H1 (cell line): ENCODE data around the gene DEFB114. TPM values are rescaled to one million over a fixed set of nuclear protein-coding genes. Genes with fewer than 3 reads are reported as not detected.

Source experiments
- CTCF ChIA-PET: fragments of 300-600 bp; sonication (Branson Sonifier 250); formaldehyde crosslinking; loops from one replicate; lab custom pipeline; 2021; ENCODE audit not compliant: partially characterized antibody; lab: Charles Lee
- POLR2A ChIA-PET: fragments of 300-600 bp; sonication (Branson Sonifier 250); formaldehyde crosslinking; loops from one replicate; lab custom pipeline; 2021; ENCODE audit warnings: inconsistent platforms; ENCODE audit not compliant: partially characterized antibody; lab: Charles Lee
- DNase-seq, 2 experiments: peaks; one replicate each; pipeline versions ENCODE4 v3.0.0 to v3.0.0-alpha.2; 2010 to 2022; ENCODE audit warnings: low spot score in 2 of 2, low read depth in 1 of 2, mixed read lengths in 1 of 2
- FAIRE-seq: peaks from 2 replicates; lab custom pipeline; 2011; peaks lifted over from hg19 to GRCh38; lab: Jason Lieb, UNC
- H2AFZ ChIP-seq: 2 replicates; pipeline ENCODE4 v1.8.1; 2012; ENCODE audit warnings: low read length, inconsistent platforms
- H2AK5ac ChIP-seq: 2 replicates; pipeline ENCODE4 v1.6.1; 2013; ENCODE audit warnings: low read depth, low read length
- H2BK120ac ChIP-seq: replicated peaks from 2 replicates; pipeline ENCODE3; 2013; ENCODE audit warnings: low read depth, low read length, inconsistent platforms
- H2BK12ac ChIP-seq: 2 replicates; pipeline ENCODE4 v1.6.1; 2013; ENCODE audit warnings: low read depth, low read length
- H2BK15ac ChIP-seq: 2 replicates; pipeline ENCODE4 v1.6.1; 2013; ENCODE audit warnings: low read length
- H2BK20ac ChIP-seq: 2 replicates; pipeline ENCODE4 v1.6.1; 2013; ENCODE audit warnings: low read length
- H2BK5ac ChIP-seq: 2 replicates; pipeline ENCODE4 v1.6.1; 2013; ENCODE audit warnings: low read depth, low read length
- H3K14ac ChIP-seq: 2 replicates; pipeline ENCODE4 v1.6.1; 2013; ENCODE audit warnings: inconsistent platforms; ENCODE audit not compliant: insufficient read length
- H3K18ac ChIP-seq: 2 replicates; pipeline ENCODE4 v1.6.1; 2013; ENCODE audit warnings: low read length; ENCODE audit errors: extremely low read depth
- H3K23ac ChIP-seq: 2 replicates; pipeline ENCODE4 v1.6.1; 2013; ENCODE audit warnings: inconsistent platforms; ENCODE audit not compliant: insufficient read length
- H3K23me2 ChIP-seq: 2 replicates; pipeline ENCODE4 v1.6.1; 2013; ENCODE audit warnings: low read depth, low read length
- H3K27ac ChIP-seq: 2 replicates; pipeline ENCODE4 v1.6.1; 2011; ENCODE audit warnings: low read depth, low read length, inconsistent platforms
- H3K27me3 ChIP-seq, 4 experiments: replicated peaks in 1 of 4; 1 replicate in 1 of 4; 2 replicates in 3 of 4; pipeline versions ENCODE4 v1.6.1 to v1.8.1; 2011 to 2013; ENCODE audit warnings: low read length in 3 of 4, mild to moderate bottlenecking in 3 of 4, inconsistent platforms in 2 of 4, mixed read lengths in 2 of 4, moderate library complexity in 1 of 4; ENCODE audit not compliant: control insufficient read depth in 3 of 4, insufficient read depth in 3 of 4; ENCODE audit errors: extremely low read depth in 1 of 4
- H3K36me3 ChIP-seq, 4 experiments: 2 replicates each; pipeline versions ENCODE4 v1.6.1 to v1.8.1; 2011 to 2013; ENCODE audit warnings: mild to moderate bottlenecking in 4 of 4, low read length in 3 of 4, moderate library complexity in 2 of 4, control low read depth in 1 of 4, inconsistent platforms in 1 of 4; ENCODE audit not compliant: insufficient read depth in 4 of 4, control insufficient read depth in 2 of 4
- H3K4ac ChIP-seq: replicated peaks from 2 replicates; pipeline ENCODE3; 2013; ENCODE audit warnings: low read length, low read depth, mixed read lengths, inconsistent platforms; ENCODE audit not compliant: insufficient read length
- H3K4me1 ChIP-seq, 4 experiments: replicated peaks in 1 of 4; 1 replicate in 1 of 4; 2 replicates in 3 of 4; pipeline versions ENCODE4 v1.6.1 to v1.8.1; 2011 to 2013; ENCODE audit warnings: low read length in 3 of 4, inconsistent platforms in 2 of 4, mixed read lengths in 1 of 4; ENCODE audit not compliant: insufficient read depth in 4 of 4, control insufficient read depth in 3 of 4
- H3K4me2 ChIP-seq, 2 experiments: 2 replicates each; pipeline versions ENCODE4 v1.6.1 to v1.8.1; 2011 to 2013; ENCODE audit warnings: low read depth in 2 of 2, low read length in 2 of 2, control low read depth in 1 of 2, inconsistent platforms in 1 of 2, mild to moderate bottlenecking in 1 of 2; ENCODE audit not compliant: insufficient read depth in 1 of 2
- H3K4me3 ChIP-seq, 4 experiments: fragments of 200-600, 300-600 bp in 1 of 4; sonication (generic), shearing (Covaris generic), sonication (Bioruptor Twin) in 1 of 4; 2 replicates each; pipeline versions ENCODE4 v1.5.1 to v1.8.1; 2011 to 2016; ENCODE audit warnings: low read length in 4 of 4, low read depth in 3 of 4, control low read depth in 2 of 4, inconsistent platforms in 2 of 4, mild to moderate bottlenecking in 2 of 4, mixed read lengths in 1 of 4, moderate library complexity in 1 of 4; ENCODE audit not compliant: insufficient read depth in 2 of 4; ENCODE audit errors: extremely low read depth in 1 of 4
- H3K56ac ChIP-seq: replicated peaks from 2 replicates; pipeline ENCODE3; 2013; ENCODE audit warnings: low read depth, mild to moderate bottlenecking, mixed read lengths, low read length, inconsistent platforms; ENCODE audit not compliant: insufficient read length
- H3K79me1 ChIP-seq: 2 replicates; pipeline ENCODE4 v1.6.1; 2013; ENCODE audit warnings: low read depth, low read length, control low read depth
- H3K79me2 ChIP-seq, 2 experiments: 2 replicates each; pipeline versions ENCODE4 v1.6.1 to v1.8.1; 2012 to 2013; ENCODE audit warnings: low read length in 2 of 2, mild to moderate bottlenecking in 2 of 2, inconsistent platforms in 1 of 2; ENCODE audit not compliant: insufficient read depth in 2 of 2, control insufficient read depth in 1 of 2
- H3K9ac ChIP-seq, 4 experiments: replicated peaks in 1 of 4; 1 replicate in 1 of 4; 2 replicates in 3 of 4; pipeline versions ENCODE4 v1.6.1 to v1.8.1; 2011 to 2013; ENCODE audit warnings: low read depth in 3 of 4, low read length in 3 of 4, control low read depth in 2 of 4, mild to moderate bottlenecking in 2 of 4, moderate library complexity in 2 of 4, inconsistent platforms in 1 of 4; ENCODE audit errors: extremely low read depth in 1 of 4
- H3K9me3 ChIP-seq, 2 experiments: 2 replicates each; pipeline versions ENCODE4 v1.6.1 to v1.8.1; 2012 to 2013; ENCODE audit warnings: mild to moderate bottlenecking in 2 of 2, moderate library complexity in 2 of 2, control low read depth in 1 of 2, inconsistent platforms in 1 of 2, low read depth in 1 of 2, low read length in 1 of 2, mixed read lengths in 1 of 2; ENCODE audit not compliant: insufficient read depth in 2 of 2
- H4K20me1 ChIP-seq, 2 experiments: replicated peaks in 1 of 2; 2 replicates each; pipeline versions ENCODE3 to v1.8.1; 2011 to 2013; ENCODE audit warnings: inconsistent platforms in 2 of 2, low read length in 2 of 2, mild to moderate bottlenecking in 1 of 2; ENCODE audit not compliant: insufficient read depth in 2 of 2, control insufficient read depth in 1 of 2
- H4K5ac ChIP-seq: 2 replicates; pipeline ENCODE4 v1.6.1; 2013; ENCODE audit warnings: low read length, low read depth, mixed read lengths, inconsistent platforms; ENCODE audit not compliant: insufficient read length
- H4K8ac ChIP-seq: 2 replicates; pipeline ENCODE4 v1.8.0; 2013; ENCODE audit warnings: mild to moderate bottlenecking, moderate library complexity, low read length, inconsistent platforms; ENCODE audit not compliant: insufficient read depth; ENCODE audit errors: extremely low read depth
- H4K91ac ChIP-seq: replicated peaks from 2 replicates; pipeline ENCODE3; 2013; ENCODE audit warnings: low read length, mixed read lengths, inconsistent platforms; ENCODE audit not compliant: insufficient read length
- ZNF274 ChIP-seq: IDR thresholded peaks from 2 replicates; pipeline ENCODE4 v1.7.0; 2012; ENCODE audit warnings: low read length, borderline replicate concordance; ENCODE audit errors: extremely low read depth
- WGBS, 2 experiments: shearing (Covaris generic) in 1 of 2; methylation state at CpG; one replicate each; pipeline versions ENCODE4 v1.1.6 to v1.1.7; 2013 to 2015; ENCODE audit warnings: low lambda C conversion rate in 2 of 2, mixed read lengths in 2 of 2, inconsistent platforms in 1 of 2, low coverage in 1 of 2, missing lambda C conversion rate in 1 of 2; ENCODE audit not compliant: insufficient replicate concordance in 2 of 2, insufficient coverage in 1 of 2, insufficient read length in 1 of 2; ENCODE audit errors: extremely low coverage in 1 of 2, missing lambda C conversion rate in 1 of 2; 5-methylcytosine and 5-hydroxymethylcytosine counted together
- polyA plus RNA-seq, 7 experiments: library from polyadenylated mRNA; depleted of rRNA in 3 of 7; stranded (reverse) in 5 of 7; unstranded in 2 of 7; fragments of >200 nt in 5 of 7; fragments of 200-250 nt in 2 of 7; gene quantifications; 1 replicate in 5 of 7; 2 replicates in 1 of 7; 4 replicates in 1 of 7; pipeline versions ENCODE4 v1.2.1 to v1.2.3, GENCODE V29; 2011 to 2013; ENCODE audit warnings: missing spikeins in 2 of 7, mixed read lengths in 2 of 7
- total RNA-seq: library from RNA; stranded (reverse); fragmentation: NEBNext Ultra II Directional; extraction: Animal tissue kit (Norgen Biotek cat#: 25700); gene quantifications from 2 replicates; pipeline ENCODE4 v1.2.1, GENCODE V29; 2021
- TF ChIP-seq, protein P1 (sequence below): IDR thresholded peaks from 2 replicates; pipeline ENCODE4 v1.6.1; 2011; ENCODE audit warnings: low read length, improper control_type of control experiment

The DEFB114 gene
- total and polyA plus RNA-seq, 2 of the 8 experiments (the other 6 are each of a cell fraction or from before 2014, with no cell fraction given): not detected

GRCh38 chr6:49911252-49911651 lies 52.7 kb downstream of the DEFB114 start:
- H3K14ac ChIP-seq: no peak overlapping the region
- no peak overlapping the region for H2AK5ac ChIP-seq
- no peaks in the 10 kb centered on the region for H3K36me3 ChIP-seq
- no peaks in the 10 kb centered on the region for H3K9me3 ChIP-seq
- H3K4me3 ChIP-seq: peak overlapping the region in 1 of 4 experiments; percentile 17; a peak in 1 of 8 replicates
- no peak overlapping the region for H3K23ac ChIP-seq
- no peaks in the 10 kb centered on the region; the same call in 1 of the 2 replicates for H3K23me2 ChIP-seq
- no peak overlapping the region for H3K4ac ChIP-seq
- peak overlapping the region; percentile 26; the same call in 1 of the 2 replicates for H3K18ac ChIP-seq
- H4K5ac ChIP-seq: peak overlapping the region; percentile 83
- H2BK20ac ChIP-seq: 0 out of 2 replicates have a peak overlapping the region, but pooled peaks have one; percentile 8
- H4K20me1 ChIP-seq: no peaks in the 10 kb centered on the region
- ChIA-PET CTCF (interaction anchor here (1.3 kb wide), 1 partner anchor 119 kb away, joined by 5 read pairs; no protein-coding TSS in a partner anchor), POLR2A (no interaction called here)
- H3K79me1 ChIP-seq: no peaks in the 10 kb centered on the region
- FAIRE-seq (peak; percentile 32), DNase-seq (no peak)
- H3K27me3 ChIP-seq: no peaks in the 10 kb centered on the region
- TF ChIP-seq, protein P1, sequence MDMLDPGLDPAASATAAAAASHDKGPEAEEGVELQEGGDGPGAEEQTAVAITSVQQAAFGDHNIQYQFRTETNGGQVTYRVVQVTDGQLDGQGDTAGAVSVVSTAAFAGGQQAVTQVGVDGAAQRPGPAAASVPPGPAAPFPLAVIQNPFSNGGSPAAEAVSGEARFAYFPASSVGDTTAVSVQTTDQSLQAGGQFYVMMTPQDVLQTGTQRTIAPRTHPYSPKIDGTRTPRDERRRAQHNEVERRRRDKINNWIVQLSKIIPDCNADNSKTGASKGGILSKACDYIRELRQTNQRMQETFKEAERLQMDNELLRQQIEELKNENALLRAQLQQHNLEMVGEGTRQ: peak; percentile 24; the same call in 1 of the 2 replicates
- TF ChIP-seq ZNF274: no peak
- H2BK5ac ChIP-seq: peak overlapping the region; percentile 68; the same call in 1 of the 2 replicates
- H2AFZ ChIP-seq: no peak overlapping the region
- H4K91ac ChIP-seq: peak overlapping the region; percentile 51
- no peak overlapping the region for H3K56ac ChIP-seq
- 61% methylated on average over 2 of the region's 2 CpGs; no CpG with 5 or more reads in 1 of the 2 experiments for WGBS, 2 experiments
- H3K4me2 ChIP-seq: peak overlapping the region in 1 of 2 experiments; percentile 8; a peak in 1 of 4 replicates
- no peak overlapping the region for H3K27ac ChIP-seq
- no peak overlapping the region for H2BK15ac ChIP-seq
- peak overlapping the region; percentile 34; the same call in 1 of the 2 replicates for H2BK12ac ChIP-seq
- peaks cover 2 to 26% (median 8%) of the 10 kb centered on the region in 4 experiments; a peak in 5 of 7 replicates for H3K4me1 ChIP-seq
- no peaks in the 10 kb centered on the region for H3K79me2 ChIP-seq
- H3K9ac ChIP-seq: no peak overlapping the region
- H2BK120ac ChIP-seq: peak overlapping the region; percentile 77
- H4K8ac ChIP-seq: no peak overlapping the region
